Kidney (tissue), 14 donors: ENCODE results near the gene MRPL58. TPM values are rescaled to one million over a fixed set of nuclear protein-coding genes. Genes with fewer than 3 reads are reported as not detected.

Experiments
- DNase-seq, 5 donors: peaks; one replicate each; pipeline ENCODE4 v3.0.0-alpha.2; 2013 to 2020
- FAIRE-seq: peaks from 2 replicates; lab custom pipeline; 2012; peaks lifted over from hg19 to GRCh38; lab: Jason Lieb, UNC
- H3K27ac ChIP-seq, 2 donors: one replicate each; pipeline ENCODE4 v1.7.0; 2013; ENCODE audit warnings: low read depth in 2 of 2, low read length in 2 of 2, inconsistent platforms in 1 of 2
- H3K27me3 ChIP-seq: one replicate; pipeline ENCODE4 v1.7.1; 2013; ENCODE audit warnings: low read length, inconsistent platforms; ENCODE audit not compliant: control insufficient read depth, insufficient read depth
- H3K36me3 ChIP-seq, 3 donors: one replicate each; pipeline versions ENCODE4 v1.7.0 to v1.7.1; 2013; ENCODE audit warnings: low read length in 3 of 3, control low read depth in 1 of 3, inconsistent platforms in 1 of 3; ENCODE audit not compliant: insufficient read depth in 3 of 3, control insufficient read depth in 2 of 3
- H3K4me1 ChIP-seq, 3 donors: one replicate each; pipeline versions ENCODE4 v1.7.0 to v1.7.1; 2013; ENCODE audit warnings: low read length in 3 of 3, inconsistent platforms in 1 of 3, low read depth in 1 of 3; ENCODE audit not compliant: control insufficient read depth in 2 of 3, insufficient read depth in 2 of 3
- H3K4me3 ChIP-seq, 3 donors: one replicate each; pipeline versions ENCODE4 v1.7.0 to v1.8.1; 2013; ENCODE audit warnings: low read length in 3 of 3, control low read depth in 1 of 3, inconsistent platforms in 1 of 3
- H3K9ac ChIP-seq, 3 donors: one replicate each; pipeline versions ENCODE4 v1.7.0 to v1.7.1; 2013; ENCODE audit warnings: low read length in 3 of 3, control low read depth in 1 of 3, inconsistent platforms in 1 of 3
- H3K9me3 ChIP-seq, 3 donors: one replicate each; pipeline versions ENCODE4 v1.7.0 to v1.7.1; 2013; ENCODE audit warnings: low read length in 3 of 3, control low read depth in 1 of 3, inconsistent platforms in 1 of 3; ENCODE audit not compliant: control insufficient read depth in 2 of 3, insufficient read depth in 1 of 3
- intact Hi-C: fragments of 100-400 bp; cut with DNase I; formaldehyde crosslinking; loops from one replicate; pipeline ENCODE4 v1.11.1; 2022
- polyA plus RNA-seq: library from polyadenylated mRNA; stranded (reverse); fragments of 350-450 nt; fragmentation: Illumina TruSeq; extraction: RNeasy Lipid Tissue Mini Kit (QIAGEN cat#74804); gene quantifications from one replicate; pipeline ENCODE4 v1.2.3, GENCODE V29; 2014; ENCODE audit warnings: low read depth, low replicate concordance; ENCODE audit not compliant: insufficient read depth
- total RNA-seq: library from RNA; stranded (reverse); fragmentation: NEBNext Ultra II Directional; extraction: Animal tissue kit (Norgen Biotek cat#: 25700); gene quantifications from one replicate; pipeline ENCODE4 v1.2.1, GENCODE V29; 2021
- TF ChIP-seq, protein P1 (sequence below): IDR thresholded peaks from 3 replicates; pipeline ENCODE4 v1.5.1; 2012; ENCODE audit warnings: mild to moderate bottlenecking, moderate library complexity, borderline replicate concordance; ENCODE audit not compliant: insufficient read depth; ENCODE audit errors: extremely low read depth
- donor health status: control.
- donor health status: control.
- donor health status: control.
- donor health status: control.
- donor health status: control.
- donor health status: DM: yes; HTN: yes; CAD: no.
- donor health status: Normal renal cell carcinoma (clear cell type).

MRPL58 gene
- total and polyA plus RNA-seq, 2 donors from 2014 or later = 23.1 to 84.5 TPM

GRCh38 chr17:75030161-75030560 is 17.7 kb downstream of the MRPL58 start:
- no peak overlapping the region for H3K9ac ChIP-seq
- H3K9me3 ChIP-seq = no peaks in the 10 kb centered on the region
- no peak overlapping the region for H3K4me3 ChIP-seq
- H3K27me3 ChIP-seq = no peaks in the 10 kb centered on the region
- TF ChIP-seq, protein P1, sequence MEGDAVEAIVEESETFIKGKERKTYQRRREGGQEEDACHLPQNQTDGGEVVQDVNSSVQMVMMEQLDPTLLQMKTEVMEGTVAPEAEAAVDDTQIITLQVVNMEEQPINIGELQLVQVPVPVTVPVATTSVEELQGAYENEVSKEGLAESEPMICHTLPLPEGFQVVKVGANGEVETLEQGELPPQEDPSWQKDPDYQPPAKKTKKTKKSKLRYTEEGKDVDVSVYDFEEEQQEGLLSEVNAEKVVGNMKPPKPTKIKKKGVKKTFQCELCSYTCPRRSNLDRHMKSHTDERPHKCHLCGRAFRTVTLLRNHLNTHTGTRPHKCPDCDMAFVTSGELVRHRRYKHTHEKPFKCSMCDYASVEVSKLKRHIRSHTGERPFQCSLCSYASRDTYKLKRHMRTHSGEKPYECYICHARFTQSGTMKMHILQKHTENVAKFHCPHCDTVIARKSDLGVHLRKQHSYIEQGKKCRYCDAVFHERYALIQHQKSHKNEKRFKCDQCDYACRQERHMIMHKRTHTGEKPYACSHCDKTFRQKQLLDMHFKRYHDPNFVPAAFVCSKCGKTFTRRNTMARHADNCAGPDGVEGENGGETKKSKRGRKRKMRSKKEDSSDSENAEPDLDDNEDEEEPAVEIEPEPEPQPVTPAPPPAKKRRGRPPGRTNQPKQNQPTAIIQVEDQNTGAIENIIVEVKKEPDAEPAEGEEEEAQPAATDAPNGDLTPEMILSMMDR = no peak
- DNase-seq = no peak
- intact Hi-C loops = no loop called here
- no peaks in the 10 kb centered on the region for H3K36me3 ChIP-seq
- no peak overlapping the region for H3K27ac ChIP-seq
- H3K4me1 ChIP-seq = peaks cover 0 to 17% (median 5%) of the 10 kb centered on the region in 3 donors
- no peak for FAIRE-seq

DNA sequence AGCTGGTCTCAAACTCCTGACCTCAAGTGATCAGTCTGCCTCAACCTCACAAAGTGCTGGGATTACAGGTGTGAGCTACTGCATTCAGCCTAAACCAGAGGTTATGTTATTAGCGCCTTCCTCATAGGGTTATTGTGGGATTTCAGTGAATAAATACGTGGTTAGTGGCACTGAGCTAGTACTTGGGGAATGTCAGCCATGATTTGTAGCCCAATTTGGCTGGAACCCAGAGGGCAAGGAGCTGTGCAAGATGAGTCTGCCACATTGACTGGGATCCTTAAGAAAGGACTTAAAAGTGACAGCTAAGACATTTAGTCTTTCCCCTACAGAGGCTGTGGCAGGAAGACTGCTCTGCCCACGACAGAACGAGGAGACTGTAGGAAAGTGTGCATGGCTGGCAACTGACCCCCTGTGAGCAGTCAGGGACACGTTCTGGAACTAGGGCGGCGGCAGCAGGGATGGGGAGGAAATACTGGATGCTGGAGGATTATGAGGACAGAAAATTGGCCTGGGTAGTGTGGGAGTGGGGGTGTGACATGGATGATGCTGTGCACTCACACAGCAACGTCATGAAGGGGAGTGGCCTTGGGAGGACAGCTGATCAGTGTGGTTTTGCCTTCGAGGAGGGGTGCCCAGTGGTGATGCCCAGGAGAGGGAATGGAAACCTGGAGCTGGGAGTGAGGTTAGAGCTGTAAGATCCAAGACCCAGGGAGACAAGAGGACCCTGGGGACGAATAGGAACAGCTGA is 19.7 kb downstream of the MRPL58 start:
- TF ChIP-seq, protein P1 = no peak
- H3K27me3 ChIP-seq = no peaks in the 10 kb centered on the region
- H3K4me3 ChIP-seq = peak overlapping the region; percentile 39 to 47 (median 45)
- intact Hi-C loops = no loop called here
- no peaks in the 10 kb centered on the region for H3K36me3 ChIP-seq
- peaks cover 0 to 18% (median 5%) of the 10 kb centered on the region in 3 donors for H3K4me1 ChIP-seq
- H3K9ac ChIP-seq = peak overlapping the region in 1 of 3 donors; percentile 1
- no peak for FAIRE-seq
- H3K9me3 ChIP-seq = no peaks in the 10 kb centered on the region
- peak overlapping the region; percentile 41 to 54 for H3K27ac ChIP-seq
- DNase-seq = peak; percentile 48 to 84 (median 74)

DNA sequence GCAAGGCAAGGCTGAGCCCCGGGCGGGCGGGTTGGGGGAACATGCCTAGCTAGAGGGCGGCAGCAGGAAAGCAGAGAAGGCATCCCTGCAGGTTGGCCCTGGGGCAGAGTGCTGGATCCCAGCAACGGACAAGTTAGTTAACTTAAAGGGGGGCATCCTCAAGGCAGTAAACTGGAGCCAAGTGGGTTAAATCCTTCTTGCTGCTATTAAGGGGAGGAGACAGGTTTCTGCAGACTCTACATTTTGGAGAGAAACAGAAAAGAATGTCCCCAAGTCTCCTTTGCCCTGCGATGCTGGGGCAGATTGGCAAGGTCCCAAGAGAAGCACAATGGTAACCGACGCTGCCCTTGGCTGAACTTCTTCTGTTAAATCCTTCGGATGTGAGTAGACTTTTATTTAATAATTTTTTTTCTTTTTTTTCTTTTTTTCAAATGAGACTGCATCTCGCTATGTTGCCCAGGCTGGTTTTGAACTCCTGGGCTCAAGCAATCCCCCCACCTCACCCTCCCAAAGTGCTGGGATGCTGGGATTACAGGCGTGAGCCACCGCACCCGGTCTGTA is 20.3 kb downstream of the MRPL58 start:
- intact Hi-C loops = no loop called here
- DNase-seq = peak in 3 of 5 donors; percentile 51 to 77 (median 58)
- peak overlapping the region in 1 of 3 donors; percentile 2 for H3K9ac ChIP-seq
- H3K27ac ChIP-seq = no peak overlapping the region
- no peaks in the 10 kb centered on the region for H3K27me3 ChIP-seq
- no peaks in the 10 kb centered on the region for H3K36me3 ChIP-seq
- H3K4me1 ChIP-seq = peaks cover 0 to 18% (median 5%) of the 10 kb centered on the region in 3 donors
- no peak for FAIRE-seq
- TF ChIP-seq, protein P1 = no peak
- peak overlapping the region; percentile 45 to 79 (median 75) for H3K4me3 ChIP-seq
- H3K9me3 ChIP-seq = no peaks in the 10 kb centered on the region
